Endodermal cell (in vitro differentiated cells): ENCODE results near the gene PDZD7. TPM values are rescaled to one million over a fixed set of nuclear protein-coding genes. Genes with fewer than 3 reads are reported as not detected.

Source experiments
- DNase-seq: peaks from one replicate; pipeline ENCODE4 v3.0.0-alpha.2; 2017
- H3K27ac ChIP-seq: 2 replicates; pipeline ENCODE4 v1.5.1; 2013; ENCODE audit warnings: mild to moderate bottlenecking, low read depth, low read length, moderate library complexity
- H3K27me3 ChIP-seq: 2 replicates; pipeline ENCODE4 v1.6.1; 2013; ENCODE audit warnings: mild to moderate bottlenecking, low read length, moderate library complexity; ENCODE audit not compliant: insufficient read depth, control insufficient read depth, poor library complexity, severe bottlenecking
- H3K36me3 ChIP-seq: 2 replicates; pipeline ENCODE4 v1.7.0; 2013; ENCODE audit warnings: mild to moderate bottlenecking, low read length, moderate library complexity; ENCODE audit not compliant: control insufficient read depth, insufficient read depth
- H3K4me1 ChIP-seq: one replicate; pipeline ENCODE4 v1.7.0; 2013; ENCODE audit warnings: low read length; ENCODE audit not compliant: control insufficient read depth, insufficient read depth
- H3K4me3 ChIP-seq: 2 replicates; pipeline ENCODE4 v1.5.1; 2013; ENCODE audit warnings: mild to moderate bottlenecking, low read length, moderate library complexity
- H3K9ac ChIP-seq: 2 replicates; pipeline ENCODE4 v1.6.1; 2013; ENCODE audit warnings: mild to moderate bottlenecking, low read length, moderate library complexity; ENCODE audit not compliant: poor library complexity, severe bottlenecking; ENCODE audit errors: extremely low read depth
- H3K9me3 ChIP-seq: 2 replicates; pipeline ENCODE4 v1.6.1; 2013; ENCODE audit warnings: mild to moderate bottlenecking, low read length, moderate library complexity; ENCODE audit not compliant: control insufficient read depth
- H3K27ac Mint-ChIP-seq: 2 replicates; pipeline ENCODE4 v1.8.0; 2020; ENCODE audit warnings: mixed read lengths
- H3K27me3 Mint-ChIP-seq: 2 replicates; pipeline ENCODE4 v1.8.0; 2021; ENCODE audit warnings: mild to moderate bottlenecking, mixed read lengths; ENCODE audit not compliant: insufficient read depth
- H3K36me3 Mint-ChIP-seq: 2 replicates; pipeline ENCODE4 v1.8.0; 2020; ENCODE audit warnings: low read depth, mixed read lengths
- H3K4me1 Mint-ChIP-seq: 2 replicates; pipeline ENCODE4 v1.8.0; 2020; ENCODE audit warnings: mixed read lengths
- H3K4me3 Mint-ChIP-seq: 2 replicates; pipeline ENCODE4 v1.8.0; 2020; ENCODE audit warnings: mild to moderate bottlenecking, moderate library complexity, mixed read lengths
- H3K9me3 Mint-ChIP-seq: 2 replicates; pipeline ENCODE4 v1.8.0; 2020; ENCODE audit warnings: mild to moderate bottlenecking, mixed read lengths
- CTCF ChIP-seq: fragments of 200-600 bp; sonication (generic); conservative IDR thresholded peaks from 2 replicates; pipeline ENCODE4 v1.5.0; 2021; ENCODE audit warnings: antibody characterized with exemption, mild to moderate bottlenecking
- WGBS, 2 experiments: methylation state at CpG; one replicate each; pipeline versions ENCODE4 v1.1.5 to v1.1.7; 2013; ENCODE audit warnings: missing lambda C conversion rate in 2 of 2, mixed read lengths in 1 of 2; ENCODE audit not compliant: insufficient coverage in 1 of 2, insufficient read length in 1 of 2; 5-methylcytosine and 5-hydroxymethylcytosine counted together
- total RNA-seq, 2 donors: library from RNA; stranded (reverse); fragmentation: NEBNext Ultra II Directional in 1 of 2; extraction: Animal tissue kit (Norgen Biotek cat#: 25700) in 1 of 2; gene quantifications; 2 replicates in 1 of 2; 3 replicates in 1 of 2; pipeline ENCODE4 v1.2.1, GENCODE V29; 2021

Gene PDZD7
- total RNA-seq, 2 donors from 2014 or later: 0.49 to 1.1 TPM

GRCh38 chr10:101056365-101057151, 25.6 kb upstream of the PDZD7 start:
- no peak overlapping the region for H3K27ac ChIP-seq
- Mint-ChIP-seq H3K9me3 (no peaks in the 10 kb centered on the region), H3K4me3 (no peak overlapping the region), H3K27ac (no peak overlapping the region), H3K4me1 (peaks cover 10% of the 10 kb centered on the region), H3K27me3 (peaks cover 21% of the 10 kb centered on the region), H3K36me3 (peaks cover 5% of the 10 kb centered on the region)
- TF ChIP-seq CTCF: no peak
- no peaks in the 10 kb centered on the region for H3K36me3 ChIP-seq
- H3K9ac ChIP-seq: no peak overlapping the region
- H3K4me1 ChIP-seq: peaks cover 5% of the 10 kb centered on the region
- H3K9me3 ChIP-seq: no peaks in the 10 kb centered on the region
- WGBS, 2 experiments: 83 to 96% methylated on average over 2 to 4 of the region's 4 CpGs
- no peak for DNase-seq
- H3K4me3 ChIP-seq: no peak overlapping the region
- H3K27me3 ChIP-seq: peaks cover 7% of the 10 kb centered on the region

- 91 to 93% methylated on average over 2 to 3 of the region's 4 CpGs for WGBS, 2 experiments
- Histone ChIP-seq H3K36me3 (no peaks in the 10 kb centered on the region), H3K9me3 (no peaks in the 10 kb centered on the region), H3K27me3 (peaks cover 18% of the 10 kb centered on the region), H3K4me1 (peaks cover 5% of the 10 kb centered on the region), H3K4me3 (no peak overlapping the region), H3K9ac (no peak overlapping the region), H3K27ac (no peak overlapping the region)
- Mint-ChIP-seq H3K4me3 (no peak overlapping the region), H3K27me3 (peaks cover 32% of the 10 kb centered on the region), H3K27ac (no peak overlapping the region), H3K9me3 (no peaks in the 10 kb centered on the region), H3K36me3 (peaks cover 5% of the 10 kb centered on the region), H3K4me1 (peaks cover 17% of the 10 kb centered on the region)
- TF ChIP-seq CTCF: peak; percentile 30
- DNase-seq: no peak
These were observed 24.5 kb upstream of the PDZD7 start for GRCh38 chr10:101055411-101055810.

GRCh38 chr10:101054876-101055275, 23.9 kb upstream of the PDZD7 start:
- Histone ChIP-seq H3K4me3 (no peak overlapping the region), H3K4me1 (peaks cover 4% of the 10 kb centered on the region), H3K27me3 (peaks cover 24% of the 10 kb centered on the region), H3K9me3 (no peaks in the 10 kb centered on the region), H3K9ac (no peak overlapping the region), H3K36me3 (no peaks in the 10 kb centered on the region), H3K27ac (no peak overlapping the region)
- Mint-ChIP-seq H3K9me3 (no peaks in the 10 kb centered on the region), H3K27ac (no peak overlapping the region), H3K36me3 (peaks cover 5% of the 10 kb centered on the region), H3K27me3 (peaks cover 37% of the 10 kb centered on the region), H3K4me3 (no peak overlapping the region), H3K4me1 (peaks cover 15% of the 10 kb centered on the region)
- no peak for DNase-seq
- WGBS, 2 experiments: 90 to 93% methylated on average over 2 to 5 of the region's 5 CpGs
- TF ChIP-seq CTCF: no peak
